ENCODE results near the gene CHRNE. TPM values are rescaled to one million over a fixed set of nuclear protein-coding genes. Genes with fewer than 3 reads are reported as not detected.

The CHRNE gene
- total RNA-seq: 4.7 and 5.8 TPM in 2 replicates

GRCh38 chr17:4903051-4903818 is at the start of gene CHRNE:
Gene CHRNE, minus strand, starts transcription at chr17:4903098. Its CDS starts 35 bp downstream, at chr17:4903063.

GRCh38 chr17:4950746-4951204 is 47.9 kb upstream of the CHRNE start, which contains the start of gene ENO3:
Gene ENO3, plus strand, starts transcription at chr17:4951119. Its CDS starts 711 bp downstream, at chr17:4951830.

GRCh38 chr17:4948166-4948930 is 45.5 kb upstream of the CHRNE start, which contains the start of gene PFN1:
Gene PFN1, minus strand, starts transcription at chr17:4948530. Its CDS starts 136 bp downstream, at chr17:4948394.

GRCh38 chr17:4939796-4940554 is 37.1 kb upstream of the CHRNE start, which contains the start of the genes RNF167 and SLC25A11:
Gene RNF167, plus strand, starts transcription at chr17:4940268. Its CDS starts 642 bp downstream, at chr17:4940910.
Gene SLC25A11, minus strand, starts transcription at chr17:4940046. Its CDS starts 136 bp downstream, at chr17:4939910.

GRCh38 chr17:4931963-4932362 is 29.1 kb upstream of the CHRNE start, which contains the start of gene GP1BA:
Gene GP1BA, plus strand, starts transcription at chr17:4932277. Its CDS starts 328 bp downstream, at chr17:4932605.

GRCh38 chr17:4899341-4900230 is 3.3 kb downstream of the CHRNE start, which contains the start of gene C17orf107:
Gene C17orf107, plus strand, starts transcription at chr17:4899536. Its CDS starts 227 bp downstream, at chr17:4899763.

Other genes with a start within 250 kb of the CHRNE start
- 25.0 and 31.2 TPM in 2 replicates for gene PELP1, start 199.0 kb downstream of the CHRNE start, total RNA-seq
- 7.0 and 9.2 TPM in 2 replicates for gene ARRB2, start 192.5 kb downstream of the CHRNE start, total RNA-seq
- gene MED11, start 171.7 kb downstream of the CHRNE start, total RNA-seq: 10.5 and 12.4 TPM in 2 replicates
- gene ZMYND15, start 163.3 kb downstream of the CHRNE start, total RNA-seq: not detected in 2 replicates
- 0.97 and 1.1 TPM in 2 replicates for gene CXCL16, start 163.2 kb downstream of the CHRNE start, total RNA-seq
- not detected in 2 replicates for gene TM4SF5, start 131.2 kb downstream of the CHRNE start, total RNA-seq
- gene VMO1, start 116.7 kb downstream of the CHRNE start, total RNA-seq: 0.16 TPM in 1 of 2 replicates, not detected in the other
- not detected in 2 replicates for gene GLTPD2, start 114.1 kb downstream of the CHRNE start, total RNA-seq
- 82.6 and 119 TPM in 2 replicates for gene PSMB6, start 106.9 kb downstream of the CHRNE start, total RNA-seq
- 24.3 and 30.6 TPM in 2 replicates for gene PLD2, start 95.9 kb downstream of the CHRNE start, total RNA-seq
- gene MINK1, start 69.8 kb downstream of the CHRNE start, total RNA-seq: 44.8 and 45.9 TPM in 2 replicates
- gene C17orf107, start 3.6 kb downstream of the CHRNE start, total RNA-seq: 4.4 and 5.8 TPM in 2 replicates
- gene GP1BA, start 29.2 kb upstream of the CHRNE start, total RNA-seq: not detected in 2 replicates
- 42.9 and 49.8 TPM in 2 replicates for gene SLC25A11, start 36.9 kb upstream of the CHRNE start, total RNA-seq
- 18.1 and 20.1 TPM in 2 replicates for gene RNF167, start 37.2 kb upstream of the CHRNE start, total RNA-seq
- 321 and 412 TPM in 2 replicates for gene PFN1, start 45.4 kb upstream of the CHRNE start, total RNA-seq
- gene ENO3, start 48.0 kb upstream of the CHRNE start, total RNA-seq: 0.81 and 3.6 TPM in 2 replicates
- gene SPAG7, start 64.7 kb upstream of the CHRNE start, total RNA-seq: 23.6 and 30.2 TPM in 2 replicates
- gene CAMTA2, start 84.6 kb upstream of the CHRNE start, total RNA-seq: 12.3 and 17.7 TPM in 2 replicates
- 0.32 and 0.85 TPM in 2 replicates for gene INCA1, start 94.4 kb upstream of the CHRNE start, total RNA-seq
- 62.3 and 82.3 TPM in 2 replicates for gene KIF1C, start 94.9 kb upstream of the CHRNE start, total RNA-seq
- gene SLC52A1, start 132.3 kb upstream of the CHRNE start, total RNA-seq: 0.32 and 0.36 TPM in 2 replicates
- gene ZFP3, start 175.4 kb upstream of the CHRNE start, total RNA-seq: 2.7 and 3.1 TPM in 2 replicates
- 4.2 and 4.3 TPM in 2 replicates for gene ZNF232, start 208.8 kb upstream of the CHRNE start, total RNA-seq
- not detected in 2 replicates for gene USP6, start 212.9 kb upstream of the CHRNE start, total RNA-seq